SK-N-SH (cell line): ENCODE results near the gene IQSEC3. TPM values are rescaled to one million over a fixed set of nuclear protein-coding genes. Genes with fewer than 3 reads are reported as not detected.

Source experiments
- CTCF ChIA-PET: fragments of 300-600, 350-600 bp; formaldehyde crosslinking; extraction: SDS; loops from one replicate; lab custom pipeline; 2021; lab: Yijun Ruan, JAX
- POLR2A ChIA-PET: fragments of 350-600 bp; sonication (Branson Sonifier 250); formaldehyde crosslinking; extraction: SDS; loops from one replicate; lab custom pipeline; 2020; ENCODE audit warnings: antibody characterized with exemption, inconsistent platforms; lab: Yijun Ruan, JAX
- DNase-seq: peaks from one replicate; pipeline ENCODE4 v3.0.0; 2012
- H2AFZ ChIP-seq: fragments of 200-600 bp; sonication (generic); 2 replicates; pipeline ENCODE4 v1.8.1; 2016; ENCODE audit warnings: antibody characterized with exemption, mild to moderate bottlenecking, low read depth
- H3F3A ChIP-seq: fragments of 200-600 bp; sonication (generic); replicated peaks from 2 replicates; pipeline ENCODE3; 2016; ENCODE audit warnings: antibody characterized with exemption, mild to moderate bottlenecking; ENCODE audit not compliant: insufficient read depth
- H3K27ac ChIP-seq, 2 experiments: fragments of 200-500 bp in 1 of 2; fragments of 200-600 bp in 1 of 2; sonication (Bioruptor generic) in 1 of 2; sonication (generic), shearing (Covaris generic) in 1 of 2; 2 replicates each; pipeline versions ENCODE4 v1.5.1 to v1.6.1; 2014 to 2016; ENCODE audit warnings: low read depth in 2 of 2, inconsistent platforms in 1 of 2, low read length in 1 of 2, mild to moderate bottlenecking in 1 of 2, mixed read lengths in 1 of 2
- H3K27me3 ChIP-seq: fragments of 200-600 bp; sonication (generic), shearing (Covaris generic); 2 replicates; pipeline ENCODE4 v1.6.1; 2016; ENCODE audit warnings: mixed run types; ENCODE audit not compliant: insufficient read depth
- H3K36me3 ChIP-seq, 2 experiments: fragments of 200-500 bp in 1 of 2; fragments of 200-600 bp in 1 of 2; sonication (Bioruptor generic) in 1 of 2; sonication (generic) in 1 of 2; replicated peaks in 1 of 2; 2 replicates each; pipeline versions ENCODE3 to v1.5.1; 2014 to 2016; ENCODE audit warnings: low read length in 1 of 2, mild to moderate bottlenecking in 1 of 2; ENCODE audit not compliant: insufficient read depth in 2 of 2, control insufficient read depth in 1 of 2
- H3K4me1 ChIP-seq, 2 experiments: fragments of 200-500 bp in 1 of 2; fragments of 200-600 bp in 1 of 2; sonication (Bioruptor generic) in 1 of 2; sonication (generic), shearing (Covaris generic) in 1 of 2; 2 replicates each; pipeline versions ENCODE4 v1.5.1 to v1.6.1; 2014 to 2016; ENCODE audit warnings: low read depth in 1 of 2, low read length in 1 of 2, mixed run types in 1 of 2; ENCODE audit not compliant: insufficient read depth in 2 of 2, control insufficient read depth in 1 of 2
- H3K4me2 ChIP-seq: fragments of 200-600 bp; sonication (generic), shearing (Covaris generic); 2 replicates; pipeline ENCODE4 v1.6.1; 2017; ENCODE audit warnings: mixed run types
- H3K4me3 ChIP-seq, 2 experiments: fragments of 200-500 bp in 1 of 2; fragments of 200-600 bp in 1 of 2; sonication (Bioruptor generic) in 1 of 2; sonication (generic), shearing (Covaris generic) in 1 of 2; 2 replicates each; pipeline versions ENCODE4 v1.5.1 to v1.8.1; 2014 to 2016; ENCODE audit warnings: low read depth in 2 of 2, inconsistent platforms in 1 of 2, low read length in 1 of 2, mild to moderate bottlenecking in 1 of 2, mixed read lengths in 1 of 2, moderate library complexity in 1 of 2
- H3K79me2 ChIP-seq: fragments of 200-600 bp; sonication (generic); 2 replicates; pipeline ENCODE4 v1.8.1; 2017; ENCODE audit warnings: mild to moderate bottlenecking; ENCODE audit not compliant: insufficient read depth
- H3K9ac ChIP-seq: fragments of 200-600 bp; sonication (generic); 2 replicates; pipeline ENCODE4 v1.6.1; 2017; ENCODE audit warnings: mixed run types
- H3K9me2 ChIP-seq: fragments of 200-600 bp; sonication (generic); 2 replicates; pipeline ENCODE4 v1.6.1; 2017; ENCODE audit warnings: mixed run types
- H3K9me3 ChIP-seq: fragments of 200-600 bp; sonication (generic); 2 replicates; pipeline ENCODE4 v1.6.1; 2017; ENCODE audit warnings: mixed run types, mild to moderate bottlenecking, moderate library complexity
- H4K20me1 ChIP-seq: fragments of 200-600 bp; sonication (generic); 2 replicates; pipeline ENCODE4 v1.6.1; 2017; ENCODE audit warnings: mild to moderate bottlenecking, mixed run types; ENCODE audit not compliant: insufficient read depth
- EP300 ChIP-seq, 2 experiments: IDR thresholded peaks; 2 replicates each; pipeline versions ENCODE4 v1.4.0 to v1.6.1; 2012; ENCODE audit warnings: borderline replicate concordance in 1 of 2, low read depth in 1 of 2, low read length in 1 of 2
- FOSL2 ChIP-seq: IDR thresholded peaks from 2 replicates; pipeline ENCODE4 v1.4.0; 2012; ENCODE audit warnings: low read depth, mild to moderate bottlenecking, moderate library complexity, borderline replicate concordance
- FOXJ3 ChIP-seq: sonication (generic); formaldehyde crosslinking; IDR thresholded peaks from 2 replicates; pipeline ENCODE4 v1.5.1; 2020; ENCODE audit warnings: mild to moderate bottlenecking, missing genetic modification reagents
- GABPA ChIP-seq: IDR thresholded peaks from 2 replicates; pipeline ENCODE4 v1.4.0; 2012; ENCODE audit warnings: low read depth, mild to moderate bottlenecking
- JUND ChIP-seq: IDR thresholded peaks from 2 replicates; pipeline ENCODE4 v1.4.0; 2012
- MAX ChIP-seq: IDR thresholded peaks from 2 replicates; pipeline ENCODE4 v1.4.0; 2012; ENCODE audit warnings: low read depth
- MXI1 ChIP-seq: IDR thresholded peaks from 2 replicates; pipeline ENCODE4 v1.6.1; 2012; ENCODE audit warnings: mild to moderate bottlenecking, low read depth, low read length, improper control_type of control experiment
- NFIC ChIP-seq: IDR thresholded peaks from 2 replicates; pipeline ENCODE4 v1.4.0; 2012; ENCODE audit warnings: borderline replicate concordance
- POLR2AphosphoS5 ChIP-seq: IDR thresholded peaks from 2 replicates; pipeline ENCODE4 v1.6.1; 2012; ENCODE audit warnings: low read depth, low read length
- RAD21 ChIP-seq: IDR thresholded peaks from 2 replicates; pipeline ENCODE4 v1.6.1; 2012; ENCODE audit warnings: mild to moderate bottlenecking, low read length
- REST ChIP-seq: IDR thresholded peaks from 2 replicates; pipeline ENCODE4 v1.6.1; 2012; ENCODE audit warnings: mild to moderate bottlenecking, low read depth, low read length, moderate library complexity
- RFX5 ChIP-seq: IDR thresholded peaks from 2 replicates; pipeline ENCODE4 v1.6.1; 2012; ENCODE audit warnings: mild to moderate bottlenecking, improper control_type of control experiment, low read length
- TCF12 ChIP-seq: IDR thresholded peaks from 2 replicates; pipeline ENCODE4 v1.4.0; 2012
- TEAD4 ChIP-seq: IDR thresholded peaks from 2 replicates; pipeline ENCODE4 v1.4.0; 2012; ENCODE audit warnings: mild to moderate bottlenecking, borderline replicate concordance; ENCODE audit not compliant: insufficient read depth
- WGBS: methylation state at CpG from one replicate; pipeline ENCODE4 v1.1.6; 2017; ENCODE audit warnings: low lambda C conversion rate; 5-methylcytosine and 5-hydroxymethylcytosine counted together
- polyA plus RNA-seq, 3 experiments: library from polyadenylated mRNA; depleted of rRNA; stranded (reverse); fragments of >200 nt; gene quantifications; 2 replicates each; pipeline ENCODE4 v1.2.3, GENCODE V29; 2012
- TF ChIP-seq, protein P1 (sequence below): IDR thresholded peaks from 2 replicates; pipeline ENCODE4 v1.4.0; 2012; ENCODE audit warnings: low read depth, borderline replicate concordance
- TF ChIP-seq, protein P2 (sequence below): IDR thresholded peaks from 2 replicates; pipeline ENCODE4; 2012

Gene IQSEC3
- polyA plus RNA-seq, 1 of the 3 experiments (the other 2 are of a cell fraction): 0.02 TPM

- ChIA-PET CTCF (interaction anchor here (0.9 to 3.3 kb wide), 2 partner anchors 21 to 395 kb away, joined by 3 to 17 read pairs; no protein-coding TSS in a partner anchor), POLR2A (no interaction called here)
- no peaks in the 10 kb centered on the region for H3K9me3 ChIP-seq
- peak overlapping the region in 1 of 2 experiments; percentile 92; a peak in 2 of 4 replicates for H3K27ac ChIP-seq
- no peak overlapping the region for H3K4me3 ChIP-seq
- no peaks in the 10 kb centered on the region for H3K27me3 ChIP-seq
- no peak for TF ChIP-seq TCF12
- TF ChIP-seq RAD21: no peak
- no peak for TF ChIP-seq FOXJ3 (CRISPR knock-in tag)
- no peak for TF ChIP-seq TEAD4
- no peak for TF ChIP-seq FOSL2
- TF ChIP-seq GABPA: no peak
- no peak for TF ChIP-seq RFX5
- TF ChIP-seq JUND: no peak
- no peak for TF ChIP-seq POLR2AphosphoS5
- no peak for TF ChIP-seq MAX
- TF ChIP-seq, protein P1, sequence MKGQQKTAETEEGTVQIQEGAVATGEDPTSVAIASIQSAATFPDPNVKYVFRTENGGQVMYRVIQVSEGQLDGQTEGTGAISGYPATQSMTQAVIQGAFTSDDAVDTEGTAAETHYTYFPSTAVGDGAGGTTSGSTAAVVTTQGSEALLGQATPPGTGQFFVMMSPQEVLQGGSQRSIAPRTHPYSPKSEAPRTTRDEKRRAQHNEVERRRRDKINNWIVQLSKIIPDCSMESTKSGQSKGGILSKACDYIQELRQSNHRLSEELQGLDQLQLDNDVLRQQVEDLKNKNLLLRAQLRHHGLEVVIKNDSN: no peak
- no peak for TF ChIP-seq REST
- 67% methylated on average over 11 of the region's 23 CpGs for WGBS
- H4K20me1 ChIP-seq: no peaks in the 10 kb centered on the region
- no peaks in the 10 kb centered on the region for H3K9me2 ChIP-seq
- peaks cover 14 to 82% of the 10 kb centered on the region in 2 experiments for H3K4me1 ChIP-seq
- peak; percentile 81 for DNase-seq
- H3K36me3 ChIP-seq: no peaks in the 10 kb centered on the region
- no peak overlapping the region for H3K9ac ChIP-seq
- no peaks in the 10 kb centered on the region for H3F3A ChIP-seq
- H2AFZ ChIP-seq: no peak overlapping the region
- no peaks in the 10 kb centered on the region for H3K79me2 ChIP-seq
- no peak overlapping the region for H3K4me2 ChIP-seq
Measured at GRCh38 chr12:174596-174995, 108.0 kb downstream of the IQSEC3 start.

GRCh38 chr12:175250-175649 lies 108.7 kb downstream of the IQSEC3 start:
- TF ChIP-seq MXI1 (peak; percentile 29; the same call in 1 of the 2 replicates), NFIC (0 out of 2 replicates have a peak, but pooled peaks have one; percentile 8), EP300 (IDR thresholded peaks at IDR 0.05; ENCODE audit: borderline replicate concordance in 1 of 2, low read depth in 1 of 2, low read length in 1 of 2) (0 out of 4 replicates have a peak, but pooled peaks of 1 of the 2 experiments have one; percentile 37)
- TF ChIP-seq, protein P2, sequence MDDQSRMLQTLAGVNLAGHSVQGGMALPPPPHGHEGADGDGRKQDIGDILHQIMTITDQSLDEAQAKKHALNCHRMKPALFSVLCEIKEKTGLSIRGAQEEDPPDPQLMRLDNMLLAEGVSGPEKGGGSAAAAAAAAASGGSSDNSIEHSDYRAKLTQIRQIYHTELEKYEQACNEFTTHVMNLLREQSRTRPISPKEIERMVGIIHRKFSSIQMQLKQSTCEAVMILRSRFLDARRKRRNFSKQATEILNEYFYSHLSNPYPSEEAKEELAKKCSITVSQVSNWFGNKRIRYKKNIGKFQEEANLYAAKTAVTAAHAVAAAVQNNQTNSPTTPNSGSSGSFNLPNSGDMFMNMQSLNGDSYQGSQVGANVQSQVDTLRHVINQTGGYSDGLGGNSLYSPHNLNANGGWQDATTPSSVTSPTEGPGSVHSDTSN: no peak
- 42% methylated on average over 10 of the region's 10 CpGs for WGBS
- Histone ChIP-seq H3K9me3 (no peaks in the 10 kb centered on the region), H3K9me2 (no peaks in the 10 kb centered on the region), H3K36me3 (no peaks in the 10 kb centered on the region), H2AFZ (peak overlapping the region; percentile 39; the same call in 1 of the 2 replicates), H3K9ac (no peak overlapping the region), H3K4me3 (no peak overlapping the region), H3K4me2 (no peak overlapping the region), H3F3A (no peaks in the 10 kb centered on the region), H3K27ac (peak overlapping the region in 1 of 2 experiments; percentile 92; a peak in 2 of 4 replicates), H4K20me1 (no peaks in the 10 kb centered on the region), H3K4me1 (peaks cover 14 to 88% of the 10 kb centered on the region in 2 experiments), H3K79me2 (no peaks in the 10 kb centered on the region), H3K27me3 (no peaks in the 10 kb centered on the region)
- ChIA-PET POLR2A (no interaction called here), CTCF (interaction anchor here (0.7 to 3.3 kb wide), 7 partner anchors 9 to 394 kb away, joined by 3 to 17 read pairs (median 3); no protein-coding TSS in a partner anchor)
- DNase-seq: peak; percentile 80
